Amygdala (tissue), 56 donors: ENCODE measurements around the gene SLC49A3.

Experiments used
- DNase-seq, 56 donors: peaks; one replicate each; lab custom pipeline; 2025; lab: John Stamatoyannopoulos, UW

Gene SLC49A3

GRCh38 chr4:683247-683897 lies 5.6 kb downstream of the SLC49A3 start:
- DNase-seq, result no peak

- DNase-seq, result no peak
Observed at GRCh38 chr4:682490-683172, 6.3 kb downstream of the SLC49A3 start.

- peak in 1 of 56 donors; percentile 29 for DNase-seq
Observed at GRCh38 chr4:681736-682451, 7.1 kb downstream of the SLC49A3 start.

GRCh38 chr4:680928-681645 lies 7.9 kb downstream of the SLC49A3 start:
- DNase-seq, result peak in 11 of 56 donors; percentile 10 to 52 (median 33)

GRCh38 chr4:680551-680927 lies 8.4 kb downstream of the SLC49A3 start:
- no peak for DNase-seq

GRCh38 chr4:680091-680490 lies 8.9 kb downstream of the SLC49A3 start:
- no peak for DNase-seq

- DNase-seq, result no peak
Observed at GRCh38 chr4:679629-680028, 9.3 kb downstream of the SLC49A3 start.

GRCh38 chr4:679104-679481 lies 9.9 kb downstream of the SLC49A3 start:
- DNase-seq, result no peak

GRCh38 chr4:678331-679103 lies 10.4 kb downstream of the SLC49A3 start:
- DNase-seq, result no peak

GRCh38 chr4:677431-678293 lies 11.3 kb downstream of the SLC49A3 start:
- peak in 7 of 56 donors; percentile 23 to 45 (median 37) for DNase-seq

GRCh38 chr4:676871-677235 lies 12.1 kb downstream of the SLC49A3 start:
- DNase-seq, result no peak

GRCh38 chr4:675980-676870 lies 12.7 kb downstream of the SLC49A3 start:
- DNase-seq, result no peak

- DNase-seq, result no peak
Observed at GRCh38 chr4:675036-675882, 13.7 kb downstream of the SLC49A3 start.

- DNase-seq, result peak in 55 of 56 donors; percentile 77 to 97 (median 92)
Observed at GRCh38 chr4:674172-675035, 14.5 kb downstream of the SLC49A3 start, which contains the start of the genes ATP5ME and MYL5. Gene ATP5ME (minus strand): TSS chr4:674276. CDS start chr4:674247, 29 bp downstream. Gene MYL5 (plus strand): TSS chr4:674542. CDS start chr4:678027, 3,485 bp downstream.

- DNase-seq, result peak in 2 of 56 donors; percentile 21 to 36
Observed at GRCh38 chr4:673349-674091, 15.4 kb downstream of the SLC49A3 start.
